Measurements from ENCODE around the gene RFLNA.
A peak's percentile ranks its signal among the peaks of the same experiment; 100 is the strongest.

RFLNA gene

GRCh38 chr12:124357616-124358015 lies 62.7 kb downstream of the RFLNA start:
- Histone ChIP-seq H3K4ac (ENCODE audit: low read depth in 1 of 2, low read length in 2 of 2) (no peak overlapping the region), H3K4me1 (ENCODE audit: control insufficient read depth, insufficient read depth, low read depth, low read length) (peaks cover 29% of the 10 kb centered on the region), H2AFZ (ENCODE audit: low read depth, low read length) (no peak overlapping the region), H4K91ac (ENCODE audit: low read length) (no peak overlapping the region), H3K18ac (ENCODE audit: low read depth in 1 of 2, low read length in 2 of 2) (no peak overlapping the region), H3K79me1 (replicated peaks; ENCODE audit: low read length, poor library complexity, severe bottlenecking) (peaks cover 25% of the 10 kb centered on the region), H2BK120ac (ENCODE audit: low read depth, low read length) (no peak overlapping the region), H3K23ac (ENCODE audit: low read length in 2 of 2) (no peak overlapping the region), H3K4me3 (ENCODE audit: insufficient read depth in 1 of 2, low read depth in 1 of 2, low read length in 2 of 2) (no peak overlapping the region), H2AK5ac (ENCODE audit: low read length, severe bottlenecking) (no peak overlapping the region), H3K36me3 (ENCODE audit: control insufficient read depth in 1 of 2, insufficient read depth in 2 of 2, low read depth in 1 of 2, low read length in 2 of 2) (peaks cover 71 to 100% of the 10 kb centered on the region in 2 experiments), H3K9me3 (ENCODE audit: control insufficient read depth, low read length) (no peaks in the 10 kb centered on the region), H3K14ac (ENCODE audit: low read length in 2 of 2) (no peak overlapping the region), H2BK5ac (ENCODE audit: low read depth, low read length, poor library complexity, severe bottlenecking) (no peak overlapping the region), H3K9ac (ENCODE audit: low read length) (no peak overlapping the region), H3K27ac (ENCODE audit: low read length, poor library complexity, severe bottlenecking) (no peak overlapping the region), H2BK15ac (ENCODE audit: low read depth, poor library complexity, severe bottlenecking) (no peak overlapping the region), H3K4me2 (ENCODE audit: low read length, poor library complexity, severe bottlenecking) (no peak overlapping the region), H2BK12ac (ENCODE audit: low read length in 2 of 2) (no peak overlapping the region), H3K27me3 (ENCODE audit: control insufficient read depth in 1 of 2, insufficient read depth in 1 of 2, low read length in 2 of 2) (no peaks in the 10 kb centered on the region), H4K8ac (ENCODE audit: low read length) (no peak overlapping the region)
- 97% methylated on average over 15 of the region's 15 CpGs for WGBS
- no peak for DNase-seq

DNA sequence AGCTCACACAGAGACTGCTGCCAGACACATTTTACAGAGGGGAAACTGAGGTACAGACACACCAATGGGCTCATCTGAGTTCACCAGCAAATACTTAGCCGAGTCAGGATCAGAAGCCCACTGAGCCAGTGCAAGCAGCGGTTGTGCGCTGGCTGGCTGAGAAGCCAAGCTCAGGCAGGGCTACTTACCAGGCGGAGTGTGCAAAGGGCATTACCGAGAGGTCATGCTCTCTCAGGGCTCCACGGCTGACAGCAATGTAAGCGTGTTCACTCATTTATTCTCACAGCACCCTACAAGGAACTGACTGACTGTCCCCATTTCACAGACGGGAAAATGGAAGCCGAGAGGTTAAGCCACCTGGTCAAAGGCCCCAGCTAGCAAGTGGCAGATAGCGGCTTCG lies 63.7 kb downstream of the RFLNA start:
- H4K91ac ChIP-seq (ENCODE audit: low read length): no peak overlapping the region
- no peak overlapping the region for H3K23ac ChIP-seq (ENCODE audit: low read length in 2 of 2)
- no peak overlapping the region for H2BK12ac ChIP-seq (ENCODE audit: low read length in 2 of 2)
- no peaks in the 10 kb centered on the region for H3K9me3 ChIP-seq (ENCODE audit: control insufficient read depth, low read length)
- no peak overlapping the region for H2BK15ac ChIP-seq (ENCODE audit: low read depth, poor library complexity, severe bottlenecking)
- H3K36me3 ChIP-seq (ENCODE audit: control insufficient read depth in 1 of 2, insufficient read depth in 2 of 2, low read depth in 1 of 2, low read length in 2 of 2): peaks cover 62 to 100% of the 10 kb centered on the region in 2 experiments
- H4K8ac ChIP-seq (ENCODE audit: low read length): no peak overlapping the region
- no peak overlapping the region for H3K4me3 ChIP-seq (ENCODE audit: insufficient read depth in 1 of 2, low read depth in 1 of 2, low read length in 2 of 2)
- no peak overlapping the region for H3K9ac ChIP-seq (ENCODE audit: low read length)
- H3K27ac ChIP-seq (ENCODE audit: low read length, poor library complexity, severe bottlenecking): no peak overlapping the region
- H2AFZ ChIP-seq (ENCODE audit: low read depth, low read length): no peak overlapping the region
- no peak overlapping the region for H3K4me2 ChIP-seq (ENCODE audit: low read length, poor library complexity, severe bottlenecking)
- 96% methylated on average over 11 of the region's 11 CpGs for WGBS
- H3K27me3 ChIP-seq (ENCODE audit: control insufficient read depth in 1 of 2, insufficient read depth in 1 of 2, low read length in 2 of 2): no peaks in the 10 kb centered on the region
- H2AK5ac ChIP-seq (ENCODE audit: low read length, severe bottlenecking): no peak overlapping the region
- peaks cover 25% of the 10 kb centered on the region for H3K79me1 ChIP-seq (replicated peaks; ENCODE audit: low read length, poor library complexity, severe bottlenecking)
- no peak overlapping the region for H2BK5ac ChIP-seq (ENCODE audit: low read depth, low read length, poor library complexity, severe bottlenecking)
- H3K4ac ChIP-seq (ENCODE audit: low read depth in 1 of 2, low read length in 2 of 2): no peak overlapping the region
- H3K14ac ChIP-seq (ENCODE audit: low read length in 2 of 2): no peak overlapping the region
- DNase-seq: no peak
- H2BK120ac ChIP-seq (ENCODE audit: low read depth, low read length): no peak overlapping the region
- H3K4me1 ChIP-seq (ENCODE audit: control insufficient read depth, insufficient read depth, low read depth, low read length): peaks cover 24% of the 10 kb centered on the region
- no peak overlapping the region for H3K18ac ChIP-seq (ENCODE audit: low read depth in 1 of 2, low read length in 2 of 2)

DNA sequence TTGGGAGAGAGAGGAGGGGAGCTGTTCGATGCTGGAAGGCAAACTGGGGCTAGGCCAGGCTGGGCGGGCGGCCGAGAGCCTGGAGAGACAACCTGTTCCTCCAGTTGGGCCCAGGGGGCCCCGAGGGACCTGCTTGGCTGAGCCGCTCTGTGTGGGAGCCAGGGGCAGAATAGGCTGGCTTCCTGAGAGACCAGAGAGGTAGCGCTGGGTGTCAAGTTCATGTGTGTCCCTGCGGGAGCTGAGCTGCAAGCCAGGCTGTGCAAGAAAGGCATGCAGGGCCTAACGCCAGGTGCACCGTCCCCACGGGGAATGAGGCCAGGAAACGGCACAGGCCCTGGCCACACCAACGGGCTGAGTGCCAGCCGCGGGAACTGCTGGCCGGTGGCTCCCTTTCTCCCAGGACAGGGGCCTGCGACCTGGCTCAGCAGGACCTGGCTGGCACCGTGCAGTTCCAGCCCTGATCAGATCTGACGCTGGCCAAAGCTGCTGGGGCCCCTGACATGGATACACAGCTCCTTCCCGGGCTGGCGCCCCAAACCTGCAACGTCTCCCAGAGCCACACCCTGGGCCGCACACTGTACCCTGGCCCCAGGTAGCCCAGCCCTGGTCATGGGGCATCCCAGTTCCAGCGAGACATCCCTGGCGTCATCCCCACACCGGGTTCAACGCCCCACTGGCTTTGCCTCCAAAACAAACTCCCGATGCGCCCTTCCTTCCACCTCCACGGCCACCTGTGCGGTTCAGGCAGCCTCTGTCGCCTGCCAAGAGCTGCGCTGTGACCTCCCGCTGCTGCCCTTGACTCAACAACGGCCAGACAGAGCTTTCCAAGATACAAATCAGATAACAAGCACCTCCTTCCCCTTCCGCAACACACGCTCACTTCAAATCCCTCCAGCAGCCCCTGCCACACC lies 65.0 kb downstream of the RFLNA start:
- no peak overlapping the region for H2BK15ac ChIP-seq (ENCODE audit: low read depth, poor library complexity, severe bottlenecking)
- 91% methylated on average over 37 of the region's 37 CpGs for WGBS
- DNase-seq: no peak
- H4K8ac ChIP-seq (ENCODE audit: low read length): no peak overlapping the region
- H3K18ac ChIP-seq (ENCODE audit: low read depth in 1 of 2, low read length in 2 of 2): no peak overlapping the region
- H2BK120ac ChIP-seq (ENCODE audit: low read depth, low read length): no peak overlapping the region
- no peak overlapping the region for H3K4me3 ChIP-seq (ENCODE audit: insufficient read depth in 1 of 2, low read depth in 1 of 2, low read length in 2 of 2)
- H3K27me3 ChIP-seq (ENCODE audit: control insufficient read depth in 1 of 2, insufficient read depth in 1 of 2, low read length in 2 of 2): no peaks in the 10 kb centered on the region
- no peak overlapping the region for H3K14ac ChIP-seq (ENCODE audit: low read length in 2 of 2)
- H3K79me1 ChIP-seq (replicated peaks; ENCODE audit: low read length, poor library complexity, severe bottlenecking): peaks cover 19% of the 10 kb centered on the region
- no peak overlapping the region for H2AK5ac ChIP-seq (ENCODE audit: low read length, severe bottlenecking)
- H3K23ac ChIP-seq (ENCODE audit: low read length in 2 of 2): no peak overlapping the region
- H3K27ac ChIP-seq (ENCODE audit: low read length, poor library complexity, severe bottlenecking): peak overlapping the region; percentile 12
- H3K4me2 ChIP-seq (ENCODE audit: low read length, poor library complexity, severe bottlenecking): no peak overlapping the region
- H3K4ac ChIP-seq (ENCODE audit: low read depth in 1 of 2, low read length in 2 of 2): no peak overlapping the region
- peak overlapping the region in 1 of 2 experiments; percentile 37 for H2BK12ac ChIP-seq (ENCODE audit: low read length in 2 of 2)
- H2AFZ ChIP-seq (ENCODE audit: low read depth, low read length): no peak overlapping the region
- peaks cover 48 to 100% of the 10 kb centered on the region in 2 experiments for H3K36me3 ChIP-seq (ENCODE audit: control insufficient read depth in 1 of 2, insufficient read depth in 2 of 2, low read depth in 1 of 2, low read length in 2 of 2)
- no peak overlapping the region for H3K9ac ChIP-seq (ENCODE audit: low read length)
- no peak overlapping the region for H4K91ac ChIP-seq (ENCODE audit: low read length)
- no peaks in the 10 kb centered on the region for H3K9me3 ChIP-seq (ENCODE audit: control insufficient read depth, low read length)
- H2BK5ac ChIP-seq (ENCODE audit: low read depth, low read length, poor library complexity, severe bottlenecking): no peak overlapping the region
- peaks cover 26% of the 10 kb centered on the region for H3K4me1 ChIP-seq (ENCODE audit: control insufficient read depth, insufficient read depth, low read depth, low read length)

GRCh38 chr12:124361074-124361970 lies 66.4 kb downstream of the RFLNA start:
- no peaks in the 10 kb centered on the region for H3K9me3 ChIP-seq (ENCODE audit: control insufficient read depth, low read length)
- peak overlapping the region; percentile 14 for H4K91ac ChIP-seq (ENCODE audit: low read length)
- H2BK12ac ChIP-seq (ENCODE audit: low read length in 2 of 2): no peak overlapping the region
- no peaks in the 10 kb centered on the region for H3K27me3 ChIP-seq (ENCODE audit: control insufficient read depth in 1 of 2, insufficient read depth in 1 of 2, low read length in 2 of 2)
- no peak overlapping the region for H3K14ac ChIP-seq (ENCODE audit: low read length in 2 of 2)
- peak overlapping the region; percentile 3 for H3K27ac ChIP-seq (ENCODE audit: low read length, poor library complexity, severe bottlenecking)
- no peak overlapping the region for H3K4me3 ChIP-seq (ENCODE audit: insufficient read depth in 1 of 2, low read depth in 1 of 2, low read length in 2 of 2)
- WGBS: 92% methylated on average over 21 of the region's 21 CpGs
- DNase-seq: no peak
- no peak overlapping the region for H4K8ac ChIP-seq (ENCODE audit: low read length)
- no peak overlapping the region for H2AFZ ChIP-seq (ENCODE audit: low read depth, low read length)
- H3K23ac ChIP-seq (ENCODE audit: low read length in 2 of 2): no peak overlapping the region
- no peak overlapping the region for H3K4ac ChIP-seq (ENCODE audit: low read depth in 1 of 2, low read length in 2 of 2)
- no peak overlapping the region for H2BK5ac ChIP-seq (ENCODE audit: low read depth, low read length, poor library complexity, severe bottlenecking)
- H3K79me1 ChIP-seq (replicated peaks; ENCODE audit: low read length, poor library complexity, severe bottlenecking): peaks cover 8% of the 10 kb centered on the region
- peaks cover 33% of the 10 kb centered on the region for H3K4me1 ChIP-seq (ENCODE audit: control insufficient read depth, insufficient read depth, low read depth, low read length)
- no peak overlapping the region for H3K9ac ChIP-seq (ENCODE audit: low read length)
- H3K18ac ChIP-seq (ENCODE audit: low read depth in 1 of 2, low read length in 2 of 2): no peak overlapping the region
- peaks cover 43 to 100% of the 10 kb centered on the region in 2 experiments for H3K36me3 ChIP-seq (ENCODE audit: control insufficient read depth in 1 of 2, insufficient read depth in 2 of 2, low read depth in 1 of 2, low read length in 2 of 2)
- no peak overlapping the region for H2AK5ac ChIP-seq (ENCODE audit: low read length, severe bottlenecking)
- H2BK120ac ChIP-seq (ENCODE audit: low read depth, low read length): no peak overlapping the region
- no peak overlapping the region for H3K4me2 ChIP-seq (ENCODE audit: low read length, poor library complexity, severe bottlenecking)
- H2BK15ac ChIP-seq (ENCODE audit: low read depth, poor library complexity, severe bottlenecking): no peak overlapping the region

Measured in mesenchymal stem cell (in vitro differentiated cells and primary cell).